HG02870 (cell line): Measurements from ENCODE around the gene RXFP1.
A peak's percentile ranks its signal among the peaks of the same experiment; 100 is the strongest.
"Not testable (repeated sequence)": the region's sequence is repeated elsewhere in the genome, so short reads cannot be mapped to it uniquely, and the experiment has no call there.

Experiments used
- ATAC-seq: cut with Tn5 transposase; IDR thresholded peaks from one replicate; pipeline ENCODE4 v1.9.1; 2021; ENCODE audit warnings: mild to moderate bottlenecking, moderate library complexity; ENCODE audit not compliant: unreplicated experiment

RXFP1 gene

DNA sequence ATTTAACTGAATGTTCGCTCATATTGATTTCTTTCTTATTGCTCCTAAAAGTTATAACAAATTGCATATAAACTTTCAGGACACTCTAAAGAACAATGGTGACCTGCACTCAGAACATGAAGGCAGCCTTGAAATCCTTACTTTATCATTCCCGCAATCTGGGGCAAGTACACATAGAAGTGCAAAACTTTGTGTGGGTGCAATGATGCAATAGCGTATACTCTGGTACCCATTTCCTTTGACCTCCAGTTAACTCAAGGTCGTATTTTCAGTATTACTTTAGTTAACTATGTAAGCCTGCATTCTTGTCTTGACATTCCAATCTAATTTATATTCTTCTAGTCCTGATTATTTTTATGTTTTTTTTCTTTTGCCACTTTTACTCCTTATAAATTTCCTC lies 85.3 kb downstream of the RXFP1 start:
- ATAC-seq = no peak

DNA sequence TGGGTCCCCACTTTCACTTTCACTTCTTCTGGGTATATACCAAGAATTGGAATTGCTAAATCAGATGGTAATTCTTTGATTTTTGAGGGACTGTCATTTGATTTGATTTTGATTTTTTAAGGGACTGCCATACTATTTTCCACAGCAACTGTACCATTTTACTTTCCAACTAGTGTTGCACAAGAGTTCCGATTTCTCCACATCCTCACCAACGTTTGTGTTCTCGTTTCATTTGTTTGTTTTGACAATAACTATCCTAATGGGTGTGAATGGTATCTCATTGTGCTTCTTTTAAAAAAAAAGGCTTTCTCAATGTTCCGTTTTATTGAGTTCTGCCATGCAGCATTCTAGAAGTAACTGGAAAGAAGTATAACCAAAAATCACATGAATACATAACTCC lies 87.4 kb downstream of the RXFP1 start:
- ATAC-seq = no peak

GRCh38 chr4:158610790-158611189 lies 89.1 kb downstream of the RXFP1 start:
- ATAC-seq = peak; percentile 94

DNA sequence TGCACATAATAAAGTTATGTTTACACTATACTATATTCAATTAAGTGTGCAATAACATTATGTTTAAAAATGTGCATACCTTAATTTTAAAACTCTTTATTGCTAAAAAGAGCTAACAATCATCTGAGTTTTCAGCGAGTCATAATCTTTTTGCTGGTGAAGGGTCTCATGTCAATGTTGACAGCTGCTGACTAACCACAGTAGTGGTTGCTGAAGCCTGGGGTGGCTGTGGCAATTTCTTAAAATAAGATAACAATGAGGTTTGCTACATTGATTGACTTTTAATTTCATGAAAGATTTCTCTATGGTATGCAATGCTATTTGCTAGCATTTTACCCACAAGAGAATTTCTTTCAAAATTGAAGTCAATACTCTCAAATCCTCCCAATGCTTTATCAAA lies 91.4 kb downstream of the RXFP1 start:
- no peak for ATAC-seq

- ATAC-seq = no peak
Observed at GRCh38 chr4:158617956-158618355, 96.3 kb downstream of the RXFP1 start.

- no peak for ATAC-seq
Observed at GRCh38 chr4:158621729-158622128, 100.0 kb downstream of the RXFP1 start.

GRCh38 chr4:158622251-158622650 lies 100.6 kb downstream of the RXFP1 start:
- ATAC-seq = no peak

GRCh38 chr4:158624889-158625478 lies 103.3 kb downstream of the RXFP1 start:
- ATAC-seq = peak; percentile 91

- ATAC-seq = no peak
Observed at GRCh38 chr4:158625544-158625943, 103.9 kb downstream of the RXFP1 start.

- no peak for ATAC-seq
Observed at GRCh38 chr4:158630893-158631292, 109.2 kb downstream of the RXFP1 start.

GRCh38 chr4:158636619-158637018 lies 114.9 kb downstream of the RXFP1 start:
- no peak for ATAC-seq

GRCh38 chr4:158644356-158644755 lies 122.7 kb downstream of the RXFP1 start:
- no peak for ATAC-seq

- no peak for ATAC-seq
Observed at GRCh38 chr4:158644760-158645159, 123.1 kb downstream of the RXFP1 start.

GRCh38 chr4:158649111-158649680 lies 127.5 kb downstream of the RXFP1 start:
- no peak for ATAC-seq

DNA sequence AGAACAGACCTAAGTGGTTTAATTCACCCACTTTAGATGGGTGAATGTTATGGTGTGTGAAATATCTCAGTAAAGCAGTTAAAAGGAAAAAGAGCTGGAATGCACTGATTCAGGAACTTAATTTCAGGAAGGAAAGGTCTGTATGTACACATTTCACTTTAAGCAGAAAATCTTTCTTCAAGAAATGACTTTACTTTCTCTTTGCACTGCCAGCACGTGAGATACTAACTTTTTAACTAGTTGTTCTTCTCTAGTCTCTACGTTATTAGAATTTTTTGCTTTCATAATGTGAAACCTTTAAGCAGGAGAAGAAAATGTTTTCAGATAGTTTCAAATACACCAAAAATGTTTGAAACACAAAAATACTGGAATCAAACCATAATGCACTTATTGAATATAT lies 131.2 kb downstream of the RXFP1 start:
- ATAC-seq = no peak

GRCh38 chr4:158656439-158656838 lies 134.8 kb downstream of the RXFP1 start:
- no peak for ATAC-seq

DNA sequence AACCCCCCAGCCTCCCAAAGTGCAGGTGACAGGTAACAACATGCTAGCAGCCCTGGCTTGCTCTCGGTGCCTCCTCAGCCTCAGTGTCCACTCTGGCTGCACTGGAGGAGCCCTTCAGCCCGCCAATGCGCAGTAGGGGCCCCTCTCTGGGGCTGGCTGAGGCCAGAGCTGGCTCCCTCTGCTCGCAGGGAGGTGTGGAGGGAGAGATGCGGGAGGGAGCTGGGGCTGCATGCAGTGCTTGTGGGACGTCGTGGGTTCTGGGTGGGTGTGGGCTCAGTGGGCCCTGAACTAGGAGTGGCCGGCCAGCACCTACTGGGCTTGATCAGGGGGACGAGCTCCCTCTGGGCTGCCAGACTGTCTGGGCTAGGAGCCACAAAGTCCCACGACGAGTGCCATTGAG lies 135.6 kb downstream of the RXFP1 start:
- ATAC-seq = no peak

GRCh38 chr4:158663255-158663654 lies 141.6 kb downstream of the RXFP1 start:
- not testable (repeated sequence) for ATAC-seq

- not testable (repeated sequence) for ATAC-seq
Observed at GRCh38 chr4:158663707-158664625, 142.3 kb downstream of the RXFP1 start.

DNA sequence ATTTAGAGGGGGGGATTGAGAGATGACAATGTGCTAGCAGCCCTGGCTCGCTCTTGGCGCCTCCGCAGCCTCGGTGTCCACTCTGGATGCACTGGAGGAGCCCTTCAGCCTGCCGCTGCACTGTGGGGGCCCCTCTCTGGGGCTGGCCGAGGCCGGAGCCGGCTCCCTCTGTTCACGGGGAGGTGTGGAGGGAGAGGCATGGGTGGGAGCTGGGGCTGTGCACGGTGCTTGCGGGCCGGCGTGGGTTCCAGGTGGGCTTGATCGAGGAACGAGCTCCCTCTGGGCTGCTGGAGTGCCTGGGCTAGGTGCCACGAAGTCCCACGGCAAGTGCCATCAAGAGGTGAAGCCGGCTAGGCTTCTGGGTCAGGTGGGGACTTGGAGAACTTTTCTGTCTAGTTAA lies 143.1 kb downstream of the RXFP1 start:
- ATAC-seq = no peak

- no peak for ATAC-seq
Observed at GRCh38 chr4:158666892-158667291, 145.2 kb downstream of the RXFP1 start.

DNA sequence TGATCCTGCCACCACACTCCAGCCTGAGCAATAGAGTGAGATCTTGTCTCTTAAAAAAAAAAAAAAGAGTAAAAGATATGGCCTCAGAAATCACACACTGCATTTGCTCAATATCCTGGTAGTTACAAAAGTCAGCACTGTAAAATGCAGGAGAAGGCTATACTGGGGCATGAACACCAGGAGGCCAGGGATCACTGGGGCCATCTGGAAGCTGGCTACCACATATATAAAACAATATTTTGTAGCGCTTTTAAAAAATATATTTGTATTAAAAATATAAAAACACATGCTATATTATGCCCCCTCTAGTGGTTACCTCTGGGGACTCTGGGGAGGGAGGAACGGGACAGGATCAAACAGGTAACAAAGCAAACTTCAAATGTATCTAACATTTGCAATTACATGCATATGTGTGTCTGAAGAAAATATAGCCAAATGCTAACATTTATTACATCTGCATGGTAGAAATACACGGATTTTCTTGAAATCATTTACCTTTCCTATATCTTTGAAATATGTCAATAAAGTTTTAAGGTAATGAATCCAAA lies 146.0 kb downstream of the RXFP1 start:
- no peak for ATAC-seq
